ENCODE measurements around the gene SLC6A6.

The SLC6A6 gene

GRCh38 chr3:14473411-14473891, 71.0 kb downstream of the SLC6A6 start:
- no peak for DNase-seq

DNA sequence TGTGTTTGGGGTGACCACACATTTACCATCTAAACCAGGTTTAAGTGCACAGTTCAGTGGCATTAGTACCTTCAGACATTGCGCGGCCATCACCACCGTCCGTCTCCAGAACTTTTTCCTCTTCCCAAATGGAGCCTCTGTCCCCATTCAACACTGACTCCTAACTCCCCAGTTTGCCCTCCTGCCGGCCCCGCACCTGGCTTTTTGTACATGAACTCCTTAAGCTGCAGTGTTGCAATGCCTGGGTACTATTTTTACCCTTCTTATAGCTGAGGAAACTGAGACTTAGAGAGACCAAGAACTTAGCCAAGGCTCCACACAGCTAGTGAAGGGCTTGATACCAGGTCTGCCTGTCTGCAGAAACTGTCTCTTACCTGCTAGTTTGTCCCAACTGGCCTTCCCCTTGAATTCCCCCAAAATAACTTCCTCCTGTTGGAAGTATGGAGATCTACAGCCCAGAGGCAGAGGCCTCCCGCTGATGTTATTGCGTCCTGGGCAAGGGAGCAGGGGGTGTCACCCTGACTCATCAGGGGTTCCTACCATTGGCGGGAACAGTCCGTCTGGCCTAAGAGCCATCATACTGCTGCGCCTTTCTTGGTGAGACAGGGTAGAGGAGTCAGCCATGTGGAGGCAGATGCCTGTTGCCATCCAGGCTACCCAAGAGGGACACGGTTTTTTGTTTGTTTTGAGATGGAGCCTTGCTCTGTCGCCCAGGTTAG, 72.1 kb downstream of the SLC6A6 start:
- no peak for DNase-seq

GRCh38 chr3:14475621-14476020, 73.2 kb downstream of the SLC6A6 start:
- DNase-seq: no peak

GRCh38 chr3:14476583-14477265, 74.3 kb downstream of the SLC6A6 start:
- no peak for DNase-seq

DNA sequence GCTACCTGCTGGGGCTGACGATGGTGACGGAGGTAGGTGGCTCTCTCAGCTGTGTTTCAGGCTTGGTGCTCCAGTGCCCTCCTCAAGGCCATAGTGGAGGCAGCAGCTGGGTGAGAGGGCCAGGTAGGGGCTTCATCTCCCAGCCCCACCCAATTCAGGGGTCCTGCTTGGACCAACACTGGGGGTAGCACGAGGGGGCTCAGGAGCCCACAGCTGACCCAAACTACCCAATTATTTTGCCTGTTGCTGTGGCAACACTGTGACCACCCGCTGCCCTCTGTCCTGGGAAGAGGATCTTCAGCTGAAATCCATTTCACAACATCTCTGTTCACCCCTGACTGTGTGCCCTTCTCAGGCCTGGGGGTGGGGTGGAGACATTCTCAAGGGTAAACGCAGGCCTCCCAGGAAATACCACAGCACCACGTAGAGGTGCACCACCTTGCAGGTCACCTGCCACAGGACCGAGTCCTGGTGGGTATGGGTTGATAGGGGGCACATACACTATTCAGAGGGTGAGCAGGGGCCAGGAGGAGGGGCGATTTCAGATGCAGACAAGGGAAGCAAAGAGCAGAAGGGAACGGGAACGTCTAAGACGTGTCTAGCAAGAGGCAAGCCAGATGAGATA, 75.0 kb downstream of the SLC6A6 start:
- DNase-seq: no peak

DNA sequence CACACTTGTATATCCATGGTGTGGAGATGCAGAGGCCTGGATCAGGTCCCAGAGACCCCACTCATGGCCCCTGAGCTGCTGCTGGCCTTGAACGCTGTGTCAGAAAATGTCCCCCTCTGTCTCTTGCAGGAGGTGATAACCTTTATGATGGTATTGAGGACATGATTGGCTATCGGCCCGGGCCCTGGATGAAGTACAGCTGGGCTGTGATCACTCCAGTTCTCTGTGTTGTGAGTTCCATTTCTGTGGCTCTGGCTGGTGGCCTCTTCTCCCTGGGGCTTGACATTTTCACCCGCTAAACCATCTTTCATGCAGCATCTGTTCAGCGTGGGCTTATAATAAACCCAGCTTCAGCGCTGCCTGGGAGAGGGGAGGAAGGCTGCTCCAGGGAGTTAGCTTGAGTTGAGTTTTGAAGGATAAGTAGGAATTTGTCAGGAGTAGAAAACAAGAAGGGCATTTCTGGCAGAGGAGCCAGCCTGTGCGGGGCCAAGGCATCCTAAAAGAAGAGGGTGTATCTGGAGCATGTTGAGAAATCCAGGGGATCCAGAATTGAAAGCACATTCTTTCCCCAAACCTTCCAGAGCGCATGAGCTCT, 76.6 kb downstream of the SLC6A6 start:
- DNase-seq: no peak

- no peak for DNase-seq
Measured at GRCh38 chr3:14479591-14479990, 77.2 kb downstream of the SLC6A6 start.

DNA sequence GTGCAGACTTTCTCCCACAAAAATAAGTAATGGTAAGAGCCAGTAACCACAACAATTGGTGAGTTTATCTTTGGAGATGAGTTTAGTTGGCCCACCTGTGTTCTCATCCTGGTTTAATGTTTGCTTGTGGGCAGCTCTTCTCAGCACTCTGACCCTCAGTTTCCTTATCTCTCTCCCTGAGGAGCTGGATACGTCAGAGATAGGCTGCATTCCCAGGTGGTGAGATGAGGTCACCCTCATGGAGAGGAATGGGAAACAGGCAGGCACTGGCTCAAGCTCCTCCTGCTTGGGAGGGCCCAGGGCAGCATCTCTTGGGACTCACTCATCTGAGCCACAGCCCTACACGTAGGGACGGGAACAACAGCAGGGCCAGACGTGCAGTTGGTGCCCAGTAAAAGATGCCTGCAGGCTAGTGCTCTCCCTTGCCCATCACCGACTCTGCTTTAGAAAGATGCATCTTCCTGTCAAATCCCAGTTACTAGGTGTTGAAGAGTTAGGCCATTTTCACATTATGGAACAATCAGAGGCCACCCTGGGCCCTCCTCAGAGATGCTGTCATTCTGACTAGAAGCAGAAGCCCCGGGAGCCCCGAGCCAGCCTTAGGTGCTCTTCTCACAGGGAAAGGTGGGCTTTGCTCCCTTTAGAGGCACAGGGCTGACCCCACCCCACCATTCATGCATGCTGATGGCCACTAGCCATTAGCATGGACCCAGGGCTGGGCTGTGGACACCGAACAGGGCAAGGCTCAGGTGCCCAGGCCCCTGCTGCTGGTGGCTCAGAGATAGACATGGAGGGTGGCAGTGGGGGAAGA, 78.0 kb downstream of the SLC6A6 start:
- no peak for DNase-seq

- no peak for DNase-seq
Measured at GRCh38 chr3:14481018-14481645, 78.7 kb downstream of the SLC6A6 start.

DNA sequence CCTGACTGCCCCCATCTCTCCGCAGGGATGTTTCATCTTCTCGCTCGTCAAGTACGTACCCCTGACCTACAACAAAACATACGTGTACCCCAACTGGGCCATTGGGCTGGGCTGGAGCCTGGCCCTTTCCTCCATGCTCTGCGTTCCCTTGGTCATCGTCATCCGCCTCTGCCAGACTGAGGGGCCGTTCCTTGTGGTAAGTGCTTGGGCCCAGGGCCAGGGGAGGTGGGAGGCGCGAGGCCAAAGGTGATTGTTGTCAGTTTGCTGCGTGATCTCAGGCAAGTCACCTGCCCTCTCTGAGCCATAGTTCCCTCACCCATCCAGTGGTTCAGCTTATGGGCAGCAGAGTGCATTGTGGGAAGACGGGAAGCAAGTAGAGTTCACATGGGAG, 79.2 kb downstream of the SLC6A6 start:
- DNase-seq: no peak

GRCh38 chr3:14482271-14482721, 79.9 kb downstream of the SLC6A6 start:
- DNase-seq: no peak

- DNase-seq: no peak
Measured at GRCh38 chr3:14483286-14483685, 80.9 kb downstream of the SLC6A6 start.

DNA sequence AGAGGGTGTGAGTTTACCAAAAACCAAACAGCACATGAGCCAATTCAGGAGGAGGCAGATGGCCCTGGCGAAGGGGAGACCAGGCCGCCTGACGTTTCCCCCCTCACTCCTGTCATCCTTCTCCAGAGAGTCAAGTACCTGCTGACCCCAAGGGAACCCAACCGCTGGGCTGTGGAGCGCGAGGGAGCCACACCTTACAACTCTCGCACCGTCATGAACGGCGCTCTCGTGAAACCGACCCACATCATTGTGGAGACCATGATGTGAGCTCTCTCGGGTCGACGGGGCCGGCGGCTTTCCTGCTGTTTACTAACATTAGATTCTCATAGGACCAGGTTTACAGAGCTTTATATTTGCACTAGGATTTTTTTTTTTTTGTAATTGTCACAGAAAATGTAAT, 82.3 kb downstream of the SLC6A6 start:
- DNase-seq: no peak

- no peak for DNase-seq
Measured at GRCh38 chr3:14485981-14486380, 83.6 kb downstream of the SLC6A6 start.

DNA sequence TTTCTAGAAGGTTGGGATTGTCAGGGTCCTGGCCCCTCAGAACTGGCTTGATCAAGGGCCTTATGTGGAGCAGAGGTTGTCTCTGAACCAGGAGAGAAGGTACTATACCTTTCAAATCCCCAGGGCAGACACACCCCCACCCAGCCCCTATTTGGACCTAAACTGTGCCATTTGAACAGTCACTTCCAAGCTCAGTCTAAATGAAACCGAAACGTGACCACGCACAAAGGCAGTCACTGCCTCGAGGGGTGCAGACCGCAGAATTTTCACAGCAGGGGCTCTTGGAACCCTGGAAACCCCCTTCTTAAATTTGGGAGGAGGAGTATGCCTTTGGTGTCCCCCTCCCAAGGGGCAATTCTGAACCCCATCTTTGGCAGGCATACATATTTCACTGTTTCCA, 84.1 kb downstream of the SLC6A6 start:
- no peak for DNase-seq

- no peak for DNase-seq
Measured at GRCh38 chr3:14487086-14487485, 84.7 kb downstream of the SLC6A6 start.

DNA sequence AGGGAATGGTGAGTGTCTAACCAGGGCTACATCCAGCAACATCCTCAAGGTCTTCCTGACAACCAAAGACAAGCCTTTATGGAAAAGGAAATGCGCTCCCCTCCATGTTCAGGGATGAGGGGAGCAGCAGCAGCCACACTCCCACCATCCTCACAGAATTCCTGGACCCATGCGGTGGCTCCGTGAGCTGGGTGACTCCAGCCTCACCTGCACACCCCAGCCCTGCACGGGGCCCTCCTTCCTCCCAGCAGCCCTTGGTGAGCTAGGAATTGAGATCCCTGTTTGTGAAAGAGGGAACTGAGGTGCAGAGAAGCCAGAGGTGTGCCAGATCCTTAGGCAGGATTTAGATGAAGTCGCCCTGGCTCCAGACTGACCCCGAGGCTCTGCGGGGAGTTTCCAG, 85.4 kb downstream of the SLC6A6 start:
- DNase-seq: no peak

GRCh38 chr3:14488286-14489041, 86.1 kb downstream of the SLC6A6 start:
- DNase-seq: no peak

- no peak for DNase-seq
Measured at GRCh38 chr3:14489641-14490040, 87.2 kb downstream of the SLC6A6 start.

GRCh38 chr3:14490255-14490654, 87.8 kb downstream of the SLC6A6 start:
- DNase-seq: no peak

- DNase-seq: no peak
Measured at GRCh38 chr3:14490831-14491230, 88.4 kb downstream of the SLC6A6 start.

Data from NCI-H1694 (cell line).